ENCODE results near the gene SLC38A5.

Gene SLC38A5

DNA sequence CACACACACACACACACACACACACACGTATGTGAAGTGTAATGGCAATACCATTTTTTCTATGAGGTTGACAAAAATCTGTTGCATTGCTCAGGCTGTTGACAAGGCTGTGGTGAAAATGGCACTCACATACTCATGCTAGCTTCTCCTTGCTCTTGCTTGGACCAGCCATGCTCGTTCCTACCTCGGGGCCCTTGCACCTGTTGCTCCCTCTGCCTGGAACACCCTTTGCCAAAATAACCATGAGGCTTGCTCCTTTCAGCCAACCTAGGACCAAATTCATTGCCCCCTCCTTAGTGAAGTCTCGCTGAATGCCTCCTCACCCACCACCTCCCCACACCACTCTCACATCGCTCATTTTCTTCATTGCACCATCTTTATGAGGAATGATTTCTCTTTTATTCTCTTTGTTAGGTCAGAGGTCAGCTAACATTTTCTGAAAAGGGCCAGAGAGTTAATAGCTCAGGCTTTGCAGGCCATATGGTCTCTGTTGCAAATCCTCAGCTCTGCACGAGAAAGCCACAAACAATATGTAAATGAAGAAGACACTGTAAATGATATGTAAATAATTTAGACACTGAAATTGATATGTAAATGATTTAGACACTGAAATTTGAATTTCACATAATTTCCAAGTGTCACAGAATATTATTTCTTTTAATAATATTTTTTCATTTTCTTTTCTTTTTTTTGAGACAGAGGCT lies 13.3 kb downstream of the SLC38A5 start:
- no peak for TF ChIP-seq CSDC2 (CRISPR knock-in tag; IDR thresholded peaks at IDR 0.05)
- no peak for TF ChIP-seq PPARA (CRISPR knock-in tag; IDR thresholded peaks at IDR 0.05; ENCODE audit: borderline replicate concordance)
- no peak for TF ChIP-seq ARNTL (CRISPR knock-in tag; IDR thresholded peaks at IDR 0.05; ENCODE audit: borderline replicate concordance, low read depth)
- no peak for TF ChIP-seq ZNF70 (CRISPR knock-in tag; IDR thresholded peaks at IDR 0.05)
- no peak for TF ChIP-seq GLIS3 (CRISPR knock-in tag; IDR thresholded peaks at IDR 0.05)
- TF ChIP-seq BACH2 (CRISPR knock-in tag; IDR thresholded peaks at IDR 0.05; ENCODE audit: borderline replicate concordance), result no peak
- no peak for TF ChIP-seq ZNF8 (CRISPR knock-in tag; IDR thresholded peaks at IDR 0.05)
- TF ChIP-seq, protein P1, sequence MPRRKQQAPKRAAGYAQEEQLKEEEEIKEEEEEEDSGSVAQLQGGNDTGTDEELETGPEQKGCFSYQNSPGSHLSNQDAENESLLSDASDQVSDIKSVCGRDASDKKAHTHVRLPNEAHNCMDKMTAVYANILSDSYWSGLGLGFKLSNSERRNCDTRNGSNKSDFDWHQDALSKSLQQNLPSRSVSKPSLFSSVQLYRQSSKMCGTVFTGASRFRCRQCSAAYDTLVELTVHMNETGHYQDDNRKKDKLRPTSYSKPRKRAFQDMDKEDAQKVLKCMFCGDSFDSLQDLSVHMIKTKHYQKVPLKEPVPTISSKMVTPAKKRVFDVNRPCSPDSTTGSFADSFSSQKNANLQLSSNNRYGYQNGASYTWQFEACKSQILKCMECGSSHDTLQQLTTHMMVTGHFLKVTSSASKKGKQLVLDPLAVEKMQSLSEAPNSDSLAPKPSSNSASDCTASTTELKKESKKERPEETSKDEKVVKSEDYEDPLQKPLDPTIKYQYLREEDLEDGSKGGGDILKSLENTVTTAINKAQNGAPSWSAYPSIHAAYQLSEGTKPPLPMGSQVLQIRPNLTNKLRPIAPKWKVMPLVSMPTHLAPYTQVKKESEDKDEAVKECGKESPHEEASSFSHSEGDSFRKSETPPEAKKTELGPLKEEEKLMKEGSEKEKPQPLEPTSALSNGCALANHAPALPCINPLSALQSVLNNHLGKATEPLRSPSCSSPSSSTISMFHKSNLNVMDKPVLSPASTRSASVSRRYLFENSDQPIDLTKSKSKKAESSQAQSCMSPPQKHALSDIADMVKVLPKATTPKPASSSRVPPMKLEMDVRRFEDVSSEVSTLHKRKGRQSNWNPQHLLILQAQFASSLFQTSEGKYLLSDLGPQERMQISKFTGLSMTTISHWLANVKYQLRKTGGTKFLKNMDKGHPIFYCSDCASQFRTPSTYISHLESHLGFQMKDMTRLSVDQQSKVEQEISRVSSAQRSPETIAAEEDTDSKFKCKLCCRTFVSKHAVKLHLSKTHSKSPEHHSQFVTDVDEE (CRISPR knock-in tag; IDR thresholded peaks at IDR 0.05), result no peak
- ATAC-seq, result no peak

DNA sequence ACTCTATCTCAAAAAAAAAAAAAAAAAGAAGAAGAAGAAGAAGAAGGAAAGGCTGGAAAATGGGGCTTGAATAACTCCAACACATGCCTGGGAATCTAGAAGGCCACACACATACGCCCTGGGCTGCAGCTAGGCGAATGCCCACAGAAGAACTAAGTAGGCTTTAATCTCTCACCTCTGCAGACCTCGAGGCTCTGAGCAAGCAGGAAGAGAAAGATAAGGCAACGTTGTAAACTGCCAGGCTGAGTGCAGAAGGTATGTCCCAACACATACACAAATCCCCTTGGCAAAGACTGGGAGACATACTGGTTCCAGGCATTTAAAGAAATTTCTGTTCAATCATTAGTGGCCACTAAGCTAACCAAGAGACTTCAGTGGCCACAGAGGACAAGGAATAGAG lies 18.4 kb downstream of the SLC38A5 start:
- TF ChIP-seq CSDC2 (CRISPR knock-in tag; IDR thresholded peaks at IDR 0.05) (no peak), OSR1 (CRISPR knock-in tag; IDR thresholded peaks at IDR 0.05) (no peak), RARB (CRISPR knock-in tag; IDR thresholded peaks at IDR 0.05) (no peak), TOX (CRISPR knock-in tag; IDR thresholded peaks at IDR 0.05; ENCODE audit: borderline replicate concordance) (no peak), TCF4 (CRISPR knock-in tag; IDR thresholded peaks at IDR 0.05; ENCODE audit: borderline replicate concordance) (no peak), ARNTL (CRISPR knock-in tag; IDR thresholded peaks at IDR 0.05; ENCODE audit: borderline replicate concordance, low read depth) (no peak), PPARA (CRISPR knock-in tag; IDR thresholded peaks at IDR 0.05; ENCODE audit: borderline replicate concordance) (no peak), BACH2 (CRISPR knock-in tag; IDR thresholded peaks at IDR 0.05; ENCODE audit: borderline replicate concordance) (no peak), SNAI2 (CRISPR knock-in tag; IDR thresholded peaks at IDR 0.05) (no peak), ZNF8 (CRISPR knock-in tag; IDR thresholded peaks at IDR 0.05) (no peak), ZNF565 (CRISPR knock-in tag; conservative IDR thresholded peaks at IDR 0.05; ENCODE audit: low read depth) (no peak), ESRRG (CRISPR knock-in tag; IDR thresholded peaks at IDR 0.05) (no peak), GLIS3 (CRISPR knock-in tag; IDR thresholded peaks at IDR 0.05) (no peak)
- TF ChIP-seq, protein P1 (CRISPR knock-in tag; IDR thresholded peaks at IDR 0.05), result no peak
- TF ChIP-seq, protein P2, sequence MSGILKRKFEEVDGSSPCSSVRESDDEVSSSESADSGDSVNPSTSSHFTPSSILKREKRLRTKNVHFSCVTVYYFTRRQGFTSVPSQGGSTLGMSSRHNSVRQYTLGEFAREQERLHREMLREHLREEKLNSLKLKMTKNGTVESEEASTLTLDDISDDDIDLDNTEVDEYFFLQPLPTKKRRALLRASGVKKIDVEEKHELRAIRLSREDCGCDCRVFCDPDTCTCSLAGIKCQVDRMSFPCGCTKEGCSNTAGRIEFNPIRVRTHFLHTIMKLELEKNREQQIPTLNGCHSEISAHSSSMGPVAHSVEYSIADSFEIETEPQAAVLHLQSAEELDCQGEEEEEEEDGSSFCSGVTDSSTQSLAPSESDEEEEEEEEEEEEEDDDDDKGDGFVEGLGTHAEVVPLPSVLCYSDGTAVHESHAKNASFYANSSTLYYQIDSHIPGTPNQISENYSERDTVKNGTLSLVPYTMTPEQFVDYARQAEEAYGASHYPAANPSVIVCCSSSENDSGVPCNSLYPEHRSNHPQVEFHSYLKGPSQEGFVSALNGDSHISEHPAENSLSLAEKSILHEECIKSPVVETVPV (CRISPR knock-in tag; IDR thresholded peaks at IDR 0.05), result no peak
- TF ChIP-seq, protein P3, sequence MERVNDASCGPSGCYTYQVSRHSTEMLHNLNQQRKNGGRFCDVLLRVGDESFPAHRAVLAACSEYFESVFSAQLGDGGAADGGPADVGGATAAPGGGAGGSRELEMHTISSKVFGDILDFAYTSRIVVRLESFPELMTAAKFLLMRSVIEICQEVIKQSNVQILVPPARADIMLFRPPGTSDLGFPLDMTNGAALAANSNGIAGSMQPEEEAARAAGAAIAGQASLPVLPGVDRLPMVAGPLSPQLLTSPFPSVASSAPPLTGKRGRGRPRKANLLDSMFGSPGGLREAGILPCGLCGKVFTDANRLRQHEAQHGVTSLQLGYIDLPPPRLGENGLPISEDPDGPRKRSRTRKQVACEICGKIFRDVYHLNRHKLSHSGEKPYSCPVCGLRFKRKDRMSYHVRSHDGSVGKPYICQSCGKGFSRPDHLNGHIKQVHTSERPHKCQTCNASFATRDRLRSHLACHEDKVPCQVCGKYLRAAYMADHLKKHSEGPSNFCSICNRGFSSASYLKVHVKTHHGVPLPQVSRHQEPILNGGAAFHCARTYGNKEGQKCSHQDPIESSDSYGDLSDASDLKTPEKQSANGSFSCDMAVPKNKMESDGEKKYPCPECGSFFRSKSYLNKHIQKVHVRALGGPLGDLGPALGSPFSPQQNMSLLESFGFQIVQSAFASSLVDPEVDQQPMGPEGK (CRISPR knock-in tag; IDR thresholded peaks at IDR 0.05; ENCODE audit: borderline replicate concordance), result no peak

DNA sequence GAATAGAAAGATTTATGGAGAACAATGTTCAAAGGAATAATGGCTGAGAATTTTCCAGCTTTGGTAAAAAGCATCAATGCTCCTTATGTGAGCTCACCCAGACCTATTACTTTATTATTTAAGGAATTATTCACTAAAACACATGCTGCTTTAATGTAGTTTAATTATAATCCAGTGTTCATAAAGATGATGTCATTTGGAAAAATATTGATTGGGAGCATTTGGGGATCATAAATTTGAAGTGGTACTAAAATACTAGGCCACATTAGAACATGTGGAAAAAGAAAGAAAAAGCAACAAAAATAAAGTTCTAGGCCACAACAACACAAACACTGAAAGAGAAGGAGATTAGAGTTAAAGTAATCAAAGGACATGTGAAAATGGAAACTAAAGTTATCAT lies 20.0 kb downstream of the SLC38A5 start:
- TF ChIP-seq ISL1 (CRISPR knock-in tag; IDR thresholded peaks at IDR 0.05) (no peak), SNAI2 (CRISPR knock-in tag; IDR thresholded peaks at IDR 0.05) (no peak), BACH2 (CRISPR knock-in tag; IDR thresholded peaks at IDR 0.05; ENCODE audit: borderline replicate concordance) (no peak), ZC3H10 (CRISPR knock-in tag; IDR thresholded peaks at IDR 0.05) (no peak), TOX (CRISPR knock-in tag; IDR thresholded peaks at IDR 0.05; ENCODE audit: borderline replicate concordance) (no peak), ZFP3 (CRISPR knock-in tag; IDR thresholded peaks at IDR 0.05) (no peak), ZNF8 (CRISPR knock-in tag; IDR thresholded peaks at IDR 0.05) (no peak), ESRRG (CRISPR knock-in tag; IDR thresholded peaks at IDR 0.05) (no peak), PPARA (CRISPR knock-in tag; IDR thresholded peaks at IDR 0.05; ENCODE audit: borderline replicate concordance) (no peak), GLIS3 (CRISPR knock-in tag; IDR thresholded peaks at IDR 0.05) (no peak)
- TF ChIP-seq, protein P4, sequence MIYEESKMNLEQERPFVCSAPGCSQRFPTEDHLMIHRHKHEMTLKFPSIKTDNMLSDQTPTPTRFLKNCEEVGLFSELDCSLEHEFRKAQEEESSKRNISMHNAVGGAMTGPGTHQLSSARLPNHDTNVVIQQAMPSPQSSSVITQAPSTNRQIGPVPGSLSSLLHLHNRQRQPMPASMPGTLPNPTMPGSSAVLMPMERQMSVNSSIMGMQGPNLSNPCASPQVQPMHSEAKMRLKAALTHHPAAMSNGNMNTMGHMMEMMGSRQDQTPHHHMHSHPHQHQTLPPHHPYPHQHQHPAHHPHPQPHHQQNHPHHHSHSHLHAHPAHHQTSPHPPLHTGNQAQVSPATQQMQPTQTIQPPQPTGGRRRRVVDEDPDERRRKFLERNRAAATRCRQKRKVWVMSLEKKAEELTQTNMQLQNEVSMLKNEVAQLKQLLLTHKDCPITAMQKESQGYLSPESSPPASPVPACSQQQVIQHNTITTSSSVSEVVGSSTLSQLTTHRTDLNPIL (CRISPR knock-in tag; IDR thresholded peaks at IDR 0.05; ENCODE audit: low read depth), result no peak
- TF ChIP-seq, protein P5, sequence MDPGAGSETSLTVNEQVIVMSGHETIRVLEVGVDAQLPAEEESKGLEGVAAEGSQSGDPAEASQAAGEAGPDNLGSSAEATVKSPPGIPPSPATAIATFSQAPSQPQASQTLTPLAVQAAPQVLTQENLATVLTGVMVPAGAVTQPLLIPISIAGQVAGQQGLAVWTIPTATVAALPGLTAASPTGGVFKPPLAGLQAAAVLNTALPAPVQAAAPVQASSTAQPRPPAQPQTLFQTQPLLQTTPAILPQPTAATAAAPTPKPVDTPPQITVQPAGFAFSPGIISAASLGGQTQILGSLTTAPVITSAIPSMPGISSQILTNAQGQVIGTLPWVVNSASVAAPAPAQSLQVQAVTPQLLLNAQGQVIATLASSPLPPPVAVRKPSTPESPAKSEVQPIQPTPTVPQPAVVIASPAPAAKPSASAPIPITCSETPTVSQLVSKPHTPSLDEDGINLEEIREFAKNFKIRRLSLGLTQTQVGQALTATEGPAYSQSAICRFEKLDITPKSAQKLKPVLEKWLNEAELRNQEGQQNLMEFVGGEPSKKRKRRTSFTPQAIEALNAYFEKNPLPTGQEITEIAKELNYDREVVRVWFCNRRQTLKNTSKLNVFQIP (CRISPR knock-in tag; IDR thresholded peaks at IDR 0.05; ENCODE audit: borderline replicate concordance, low read depth), result no peak
- TF ChIP-seq, protein P2 (CRISPR knock-in tag; IDR thresholded peaks at IDR 0.05), result no peak
- no peak for ATAC-seq

More for the DNA sequence above, 18.4 kb downstream of the SLC38A5 start:
- no peak for ATAC-seq
